HCT116 (cell line): ENCODE data around the gene SKIC8.

Experiments
- CBX3 ChIP-seq: IDR thresholded peaks from 2 replicates; pipeline ENCODE4 v1.6.1; 2012; ENCODE audit warnings: low read depth
- EGR1 ChIP-seq: IDR thresholded peaks from 2 replicates; pipeline ENCODE4 v1.6.1; 2012; ENCODE audit warnings: low read depth
- EZH2 ChIP-seq: fragments of 200-600 bp; sonication (generic); IDR thresholded peaks from 2 replicates; pipeline ENCODE4 v1.6.1; 2017; ENCODE audit warnings: antibody characterized with exemption, mixed run types
- EZH2phosphoT487 ChIP-seq: fragments of 200-600 bp; IDR thresholded peaks from 2 replicates; pipeline ENCODE4 v1.6.1; 2018; ENCODE audit warnings: antibody characterized with exemption, borderline replicate concordance
- POLR2A ChIP-seq: IDR thresholded peaks from 2 replicates; pipeline ENCODE4 v1.7.0; 2011; ENCODE audit warnings: borderline replicate concordance; ENCODE audit not compliant: insufficient read depth, insufficient read length; ENCODE audit errors: extremely low read depth
- POLR2AphosphoS5 ChIP-seq: IDR thresholded peaks from 2 replicates; pipeline ENCODE4 v1.6.1; 2011; ENCODE audit warnings: mild to moderate bottlenecking, low read depth, low read length, moderate library complexity
- SIN3A ChIP-seq: IDR thresholded peaks from 2 replicates; pipeline ENCODE4 v1.6.1; 2012; ENCODE audit warnings: low read depth
- ZFX ChIP-seq: fragments of 450-650 bp; IDR thresholded peaks from 2 replicates; pipeline ENCODE4 v1.6.1; 2017
- TF ChIP-seq, protein P1 (sequence below), 3 experiments: fragments of 200-600 bp in 1 of 3; sonication (generic) in 1 of 3; IDR thresholded peaks in 2 of 3; conservative IDR thresholded peaks in 1 of 3; 2 replicates each; pipeline ENCODE4 v1.5.1; 2012 to 2017; ENCODE audit warnings: low read depth in 2 of 3, low read length in 2 of 3, antibody characterized with exemption in 1 of 3, borderline replicate concordance in 1 of 3, control low read depth in 1 of 3, mild to moderate bottlenecking in 1 of 3, mixed read lengths in 1 of 3, mixed run types in 1 of 3, moderate library complexity in 1 of 3; ENCODE audit not compliant: insufficient read depth in 1 of 3
- TF ChIP-seq, protein P2 (sequence below): IDR thresholded peaks from 2 replicates; pipeline ENCODE4 v1.6.1; 2011; ENCODE audit warnings: mild to moderate bottlenecking, low read length, moderate library complexity; ENCODE audit not compliant: insufficient replicate concordance; ENCODE audit errors: extremely low read depth

DNA sequence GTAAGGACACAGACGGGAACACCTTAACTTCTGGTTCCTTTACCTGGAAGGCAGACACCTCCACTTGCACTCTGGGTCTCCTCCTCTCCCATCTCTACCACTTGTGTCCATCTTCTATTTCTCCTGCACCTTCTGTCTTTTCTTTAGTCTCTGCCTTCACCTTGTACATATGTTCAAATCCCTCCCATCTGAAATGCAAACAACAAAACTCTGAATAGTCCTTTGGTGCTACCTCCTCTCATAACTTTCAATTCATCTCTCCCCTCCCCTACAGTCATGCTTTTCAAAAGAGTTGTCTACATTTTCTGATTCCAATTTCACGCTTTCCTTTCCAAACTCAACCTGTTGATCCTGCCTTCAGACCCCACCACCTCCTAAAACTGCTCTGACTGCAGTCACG, 35.4 kb upstream of the SKIC8 start:
- no peak for TF ChIP-seq ZFX
- TF ChIP-seq, protein P1, sequence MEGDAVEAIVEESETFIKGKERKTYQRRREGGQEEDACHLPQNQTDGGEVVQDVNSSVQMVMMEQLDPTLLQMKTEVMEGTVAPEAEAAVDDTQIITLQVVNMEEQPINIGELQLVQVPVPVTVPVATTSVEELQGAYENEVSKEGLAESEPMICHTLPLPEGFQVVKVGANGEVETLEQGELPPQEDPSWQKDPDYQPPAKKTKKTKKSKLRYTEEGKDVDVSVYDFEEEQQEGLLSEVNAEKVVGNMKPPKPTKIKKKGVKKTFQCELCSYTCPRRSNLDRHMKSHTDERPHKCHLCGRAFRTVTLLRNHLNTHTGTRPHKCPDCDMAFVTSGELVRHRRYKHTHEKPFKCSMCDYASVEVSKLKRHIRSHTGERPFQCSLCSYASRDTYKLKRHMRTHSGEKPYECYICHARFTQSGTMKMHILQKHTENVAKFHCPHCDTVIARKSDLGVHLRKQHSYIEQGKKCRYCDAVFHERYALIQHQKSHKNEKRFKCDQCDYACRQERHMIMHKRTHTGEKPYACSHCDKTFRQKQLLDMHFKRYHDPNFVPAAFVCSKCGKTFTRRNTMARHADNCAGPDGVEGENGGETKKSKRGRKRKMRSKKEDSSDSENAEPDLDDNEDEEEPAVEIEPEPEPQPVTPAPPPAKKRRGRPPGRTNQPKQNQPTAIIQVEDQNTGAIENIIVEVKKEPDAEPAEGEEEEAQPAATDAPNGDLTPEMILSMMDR (IDR thresholded peaks at IDR 0.05 in 2 of 3, conservative IDR thresholded peaks at IDR 0.05 in 1 of 3; ENCODE audit: borderline replicate concordance in 1 of 3, insufficient read depth in 1 of 3, low read depth in 2 of 3, low read length in 2 of 3): no peak
- no peak for TF ChIP-seq POLR2A
- TF ChIP-seq SIN3A: no peak
- TF ChIP-seq, protein P2, sequence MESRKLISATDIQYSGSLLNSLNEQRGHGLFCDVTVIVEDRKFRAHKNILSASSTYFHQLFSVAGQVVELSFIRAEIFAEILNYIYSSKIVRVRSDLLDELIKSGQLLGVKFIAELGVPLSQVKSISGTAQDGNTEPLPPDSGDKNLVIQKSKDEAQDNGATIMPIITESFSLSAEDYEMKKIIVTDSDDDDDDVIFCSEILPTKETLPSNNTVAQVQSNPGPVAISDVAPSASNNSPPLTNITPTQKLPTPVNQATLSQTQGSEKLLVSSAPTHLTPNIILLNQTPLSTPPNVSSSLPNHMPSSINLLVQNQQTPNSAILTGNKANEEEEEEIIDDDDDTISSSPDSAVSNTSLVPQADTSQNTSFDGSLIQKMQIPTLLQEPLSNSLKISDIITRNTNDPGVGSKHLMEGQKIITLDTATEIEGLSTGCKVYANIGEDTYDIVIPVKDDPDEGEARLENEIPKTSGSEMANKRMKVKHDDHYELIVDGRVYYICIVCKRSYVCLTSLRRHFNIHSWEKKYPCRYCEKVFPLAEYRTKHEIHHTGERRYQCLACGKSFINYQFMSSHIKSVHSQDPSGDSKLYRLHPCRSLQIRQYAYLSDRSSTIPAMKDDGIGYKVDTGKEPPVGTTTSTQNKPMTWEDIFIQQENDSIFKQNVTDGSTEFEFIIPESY: no peak
- TF ChIP-seq EZH2: no peak
- no peak for TF ChIP-seq EZH2phosphoT487
- TF ChIP-seq POLR2AphosphoS5: no peak
- TF ChIP-seq EGR1: no peak
- TF ChIP-seq CBX3: no peak
